Peyer's patch (tissue), 4 donors: ENCODE data around the gene ZFP64. TPM values are rescaled to one million over a fixed set of nuclear protein-coding genes. Genes with fewer than 3 reads are reported as not detected.

Experiments used
- DNase-seq, 3 donors: peaks; one replicate each; pipeline ENCODE4 v3.0.0-alpha.2; 2017 to 2019
- H3K27ac ChIP-seq, 4 donors: fragments of 200-600 bp; sonication (generic); one replicate each; pipeline ENCODE4 v1.5.1; 2016 to 2019
- H3K27me3 ChIP-seq, 2 donors: fragments of 200-600 bp; sonication (generic); one replicate each; pipeline ENCODE4 v1.5.1; 2019
- H3K36me3 ChIP-seq, 3 donors: fragments of 200-600 bp; sonication (generic); one replicate each; pipeline ENCODE4 v1.5.1; 2016 to 2019
- H3K4me1 ChIP-seq, 4 donors: fragments of 200-600 bp; sonication (generic); one replicate each; pipeline ENCODE4 v1.5.1; 2016 to 2019
- H3K4me3 ChIP-seq, 4 donors: fragments of 200-600 bp; sonication (generic); 1 replicate in 3 of 4; 2 replicates in 1 of 4; pipeline ENCODE4 v1.5.1; 2016 to 2019; ENCODE audit warnings: mild to moderate bottlenecking in 1 of 4
- H3K9me3 ChIP-seq, 4 donors: fragments of 200-600 bp; sonication (generic); one replicate each; pipeline ENCODE4 v1.5.1; 2016 to 2019; ENCODE audit warnings: mild to moderate bottlenecking in 1 of 4
- CTCF ChIP-seq, 6 experiments: fragments of 450-650 bp in 4 of 6; fragments of 200-600 bp in 2 of 6; sonication (generic) in 1 of 6; IDR thresholded peaks; one replicate each; pipeline ENCODE4 v1.5.1; 2017 to 2019; ENCODE audit warnings: antibody characterized with exemption in 6 of 6, mild to moderate bottlenecking in 3 of 6, moderate library complexity in 1 of 6
- POLR2A ChIP-seq, 2 donors: fragments of 450-650 bp; IDR thresholded peaks; one replicate each; pipeline ENCODE4 v1.5.1; 2017; ENCODE audit warnings: antibody characterized with exemption in 2 of 2, mild to moderate bottlenecking in 2 of 2, moderate library complexity in 2 of 2
- total RNA-seq, 4 donors: library from RNA; depleted of rRNA; stranded (reverse); fragments of >200 nt; gene quantifications; one replicate each; pipeline ENCODE4 v1.1.0, GENCODE V29; 2016

Gene ZFP64
- 10 to 100 TPM; 10.5 to 32.9 (median 16.1) TPM for total RNA-seq

- TF ChIP-seq CTCF (IDR thresholded peaks at IDR 0.05) (peak in 4 of 6 experiments; percentile 42 to 57 (median 46)), POLR2A (IDR thresholded peaks at IDR 0.05) (peak; percentile 41 to 42)
Measured at GRCh38 chr20:52191132-52191915, at the start of gene ZFP64. Gene ZFP64 (minus strand): TSS chr20:52191779. CDS start chr20:52191636, 143 bp downstream.

GRCh38 chr20:52240802-52241201, 49.2 kb upstream of the ZFP64 start:
- DNase-seq, result no peak
- no peak for TF ChIP-seq POLR2A (IDR thresholded peaks at IDR 0.05)
- no peak for TF ChIP-seq CTCF (IDR thresholded peaks at IDR 0.05)
- Histone ChIP-seq H3K4me3 (no peak overlapping the region), H3K36me3 (no peaks in the 10 kb centered on the region), H3K27me3 (no peaks in the 10 kb centered on the region), H3K27ac (no peak overlapping the region), H3K4me1 (no peaks in the 10 kb centered on the region), H3K9me3 (no peaks in the 10 kb centered on the region)

More at GRCh38 chr20:52191132-52191915, at the start of gene ZFP64:
- peaks cover 0 to 7% (median 0%) of the 10 kb centered on the region in 3 donors for H3K36me3 ChIP-seq
- H3K27ac ChIP-seq, result peak within 1 kb of the TSS; percentile 88 to 94 (median 88)
- peaks cover 0 to 9% (median 0%) of the 10 kb centered on the region in 4 donors for H3K4me1 ChIP-seq
- peak within 1 kb of the TSS; percentile 71 to 87 (median 86) for H3K4me3 ChIP-seq
- DNase-seq, result peak; percentile 74 to 88 (median 87)
- no peaks in the 10 kb centered on the region for H3K9me3 ChIP-seq
- no peaks in the 10 kb centered on the region for H3K27me3 ChIP-seq

DNA sequence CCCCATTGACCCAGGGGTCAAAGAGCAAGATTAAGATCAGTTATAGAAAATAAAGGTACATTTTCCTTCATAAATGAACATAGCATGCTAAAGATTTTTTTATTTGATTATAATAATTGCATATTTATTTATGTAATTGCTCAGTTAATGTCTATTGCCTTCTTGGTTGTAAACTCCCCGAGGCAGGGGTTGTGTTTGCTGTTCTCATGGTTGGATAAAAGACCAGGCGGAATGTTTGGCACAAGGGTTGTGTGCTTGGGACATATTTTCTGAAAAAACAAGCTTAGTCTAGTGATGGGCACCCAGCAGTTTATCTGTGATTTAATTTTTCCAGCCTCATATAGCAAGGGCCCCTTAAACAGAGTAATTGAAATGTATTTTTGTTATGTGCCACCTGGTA, 47.5 kb upstream of the ZFP64 start:
- no peaks in the 10 kb centered on the region for H3K9me3 ChIP-seq
- H3K4me1 ChIP-seq, result no peaks in the 10 kb centered on the region
- DNase-seq, result no peak
- H3K36me3 ChIP-seq, result no peaks in the 10 kb centered on the region
- TF ChIP-seq CTCF (IDR thresholded peaks at IDR 0.05) (no peak), POLR2A (IDR thresholded peaks at IDR 0.05) (no peak)
- no peak overlapping the region for H3K27ac ChIP-seq
- no peaks in the 10 kb centered on the region for H3K27me3 ChIP-seq
- H3K4me3 ChIP-seq, result no peak overlapping the region

DNA sequence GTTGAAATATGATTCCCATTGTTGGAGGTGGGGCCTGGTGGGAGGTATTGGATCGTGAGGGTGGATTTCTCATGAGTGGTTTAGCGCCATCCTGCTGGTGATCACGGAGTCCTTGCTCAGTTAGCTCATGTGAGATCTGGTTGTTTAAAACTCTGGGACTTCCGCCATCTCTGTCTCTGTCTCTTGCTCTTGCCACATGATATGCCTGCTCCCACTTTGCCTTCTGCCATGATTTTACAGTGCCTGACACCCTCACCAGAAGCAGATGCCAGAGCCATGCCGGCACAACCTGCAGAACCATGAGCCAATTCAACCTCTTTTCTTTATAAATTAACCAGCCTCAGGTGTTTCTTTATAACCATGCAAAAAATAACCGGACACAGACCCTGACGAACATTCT, 44.7 kb upstream of the ZFP64 start:
- H3K36me3 ChIP-seq, result no peaks in the 10 kb centered on the region
- no peaks in the 10 kb centered on the region for H3K9me3 ChIP-seq

GRCh38 chr20:52235129-52235528, 43.5 kb upstream of the ZFP64 start:
- Histone ChIP-seq H3K36me3 (no peaks in the 10 kb centered on the region), H3K9me3 (no peaks in the 10 kb centered on the region), H3K4me3 (no peak overlapping the region), H3K4me1 (peaks cover 0 to 12% (median 0%) of the 10 kb centered on the region in 4 donors), H3K27me3 (no peaks in the 10 kb centered on the region), H3K27ac (no peak overlapping the region)
- TF ChIP-seq CTCF (IDR thresholded peaks at IDR 0.05), result no peak
- no peak for TF ChIP-seq POLR2A (IDR thresholded peaks at IDR 0.05)
- DNase-seq, result no peak

More for the DNA sequence above, 44.7 kb upstream of the ZFP64 start:
- no peak for DNase-seq
- Histone ChIP-seq H3K4me3 (no peak overlapping the region), H3K4me1 (no peaks in the 10 kb centered on the region), H3K27ac (no peak overlapping the region), H3K27me3 (no peaks in the 10 kb centered on the region)
- TF ChIP-seq POLR2A (IDR thresholded peaks at IDR 0.05), result no peak
- TF ChIP-seq CTCF (IDR thresholded peaks at IDR 0.05), result no peak
